IMR-90 (cell line): Measurements from ENCODE around the gene TRMT10A.

Experiments used
- BHLHE40 ChIP-seq: fragments of 150-350 bp; IDR thresholded peaks from 2 replicates; pipeline ENCODE4 v1.6.1; 2016; ENCODE audit warnings: mild to moderate bottlenecking, low read depth, low read length
- MAZ ChIP-seq: IDR thresholded peaks from 2 replicates; pipeline ENCODE4 v1.6.1; 2012; ENCODE audit warnings: low read depth, mild to moderate bottlenecking, low read length, improper control_type of control experiment, moderate library complexity, borderline replicate concordance
- MXI1 ChIP-seq: IDR thresholded peaks from 2 replicates; pipeline ENCODE4 v1.6.1; 2012; ENCODE audit warnings: low read depth, mild to moderate bottlenecking, low read length, moderate library complexity, borderline replicate concordance
- POLR2A ChIP-seq: IDR thresholded peaks from 2 replicates; pipeline ENCODE4 v1.6.1; 2012; ENCODE audit warnings: mild to moderate bottlenecking, low read depth, low read length
- RAD21 ChIP-seq: IDR thresholded peaks from 2 replicates; pipeline ENCODE4 v1.6.1; 2012; ENCODE audit warnings: low read length, improper control_type of control experiment
- RCOR1 ChIP-seq: IDR thresholded peaks from 2 replicates; pipeline ENCODE4 v1.6.1; 2012; ENCODE audit warnings: mild to moderate bottlenecking, low read length, improper control_type of control experiment; ENCODE audit not compliant: insufficient replicate concordance
- TF ChIP-seq, protein P1 (sequence below): fragments of 150-350 bp; IDR thresholded peaks from 2 replicates; pipeline ENCODE4 v1.6.1; 2016; ENCODE audit warnings: low read depth, mild to moderate bottlenecking, low read length, moderate library complexity, borderline replicate concordance
- TF ChIP-seq, protein P2 (sequence below): conservative IDR thresholded peaks from 2 replicates; pipeline ENCODE4 v1.5.1; 2012; ENCODE audit warnings: mild to moderate bottlenecking, low read depth, low read length, improper control_type of control experiment
- TF ChIP-seq, protein P3 (sequence below): fragments of 150-350 bp; IDR thresholded peaks from 2 replicates; pipeline ENCODE4 v1.6.1; 2017; ENCODE audit warnings: mild to moderate bottlenecking, antibody characterized with exemption, low read length, low read depth

DNA sequence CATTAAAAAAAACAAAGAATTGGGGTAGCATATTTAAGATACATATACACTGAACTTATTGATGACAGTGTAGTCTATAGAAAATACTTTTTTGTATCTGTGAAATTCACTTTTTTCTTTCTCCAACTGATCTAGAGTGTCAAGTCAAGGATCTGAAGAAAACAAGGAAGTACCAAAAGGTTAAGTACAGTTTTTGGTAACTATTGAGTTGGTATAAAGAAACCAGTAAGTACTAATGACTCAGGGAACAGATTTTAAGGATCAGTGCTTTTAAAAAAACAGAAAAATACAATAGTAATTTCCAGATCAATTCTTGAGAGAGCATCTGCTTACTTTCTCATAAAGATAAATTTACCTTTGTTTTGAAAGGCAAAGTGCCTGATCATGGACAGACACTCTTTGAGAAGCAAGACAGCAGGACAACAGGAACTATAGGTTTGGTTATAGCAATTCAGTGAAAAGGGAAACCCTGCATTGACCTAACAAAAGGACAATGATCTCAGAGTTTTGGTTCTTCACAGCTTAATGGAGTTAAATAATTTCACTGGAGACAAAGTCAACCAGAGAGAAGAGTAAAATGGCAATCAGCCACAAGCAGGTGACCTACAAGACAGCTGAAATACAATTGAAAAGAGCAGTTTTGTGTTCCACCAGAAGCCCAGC is 23.4 kb downstream of the TRMT10A start:
- TF ChIP-seq POLR2A (no peak), MXI1 (no peak), MAZ (no peak), BHLHE40 (no peak), RAD21 (no peak), RCOR1 (no peak)
- TF ChIP-seq, protein P1, sequence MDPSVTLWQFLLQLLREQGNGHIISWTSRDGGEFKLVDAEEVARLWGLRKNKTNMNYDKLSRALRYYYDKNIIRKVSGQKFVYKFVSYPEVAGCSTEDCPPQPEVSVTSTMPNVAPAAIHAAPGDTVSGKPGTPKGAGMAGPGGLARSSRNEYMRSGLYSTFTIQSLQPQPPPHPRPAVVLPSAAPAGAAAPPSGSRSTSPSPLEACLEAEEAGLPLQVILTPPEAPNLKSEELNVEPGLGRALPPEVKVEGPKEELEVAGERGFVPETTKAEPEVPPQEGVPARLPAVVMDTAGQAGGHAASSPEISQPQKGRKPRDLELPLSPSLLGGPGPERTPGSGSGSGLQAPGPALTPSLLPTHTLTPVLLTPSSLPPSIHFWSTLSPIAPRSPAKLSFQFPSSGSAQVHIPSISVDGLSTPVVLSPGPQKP = no peak
- TF ChIP-seq, protein P2, sequence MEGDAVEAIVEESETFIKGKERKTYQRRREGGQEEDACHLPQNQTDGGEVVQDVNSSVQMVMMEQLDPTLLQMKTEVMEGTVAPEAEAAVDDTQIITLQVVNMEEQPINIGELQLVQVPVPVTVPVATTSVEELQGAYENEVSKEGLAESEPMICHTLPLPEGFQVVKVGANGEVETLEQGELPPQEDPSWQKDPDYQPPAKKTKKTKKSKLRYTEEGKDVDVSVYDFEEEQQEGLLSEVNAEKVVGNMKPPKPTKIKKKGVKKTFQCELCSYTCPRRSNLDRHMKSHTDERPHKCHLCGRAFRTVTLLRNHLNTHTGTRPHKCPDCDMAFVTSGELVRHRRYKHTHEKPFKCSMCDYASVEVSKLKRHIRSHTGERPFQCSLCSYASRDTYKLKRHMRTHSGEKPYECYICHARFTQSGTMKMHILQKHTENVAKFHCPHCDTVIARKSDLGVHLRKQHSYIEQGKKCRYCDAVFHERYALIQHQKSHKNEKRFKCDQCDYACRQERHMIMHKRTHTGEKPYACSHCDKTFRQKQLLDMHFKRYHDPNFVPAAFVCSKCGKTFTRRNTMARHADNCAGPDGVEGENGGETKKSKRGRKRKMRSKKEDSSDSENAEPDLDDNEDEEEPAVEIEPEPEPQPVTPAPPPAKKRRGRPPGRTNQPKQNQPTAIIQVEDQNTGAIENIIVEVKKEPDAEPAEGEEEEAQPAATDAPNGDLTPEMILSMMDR = no peak
- TF ChIP-seq, protein P3, sequence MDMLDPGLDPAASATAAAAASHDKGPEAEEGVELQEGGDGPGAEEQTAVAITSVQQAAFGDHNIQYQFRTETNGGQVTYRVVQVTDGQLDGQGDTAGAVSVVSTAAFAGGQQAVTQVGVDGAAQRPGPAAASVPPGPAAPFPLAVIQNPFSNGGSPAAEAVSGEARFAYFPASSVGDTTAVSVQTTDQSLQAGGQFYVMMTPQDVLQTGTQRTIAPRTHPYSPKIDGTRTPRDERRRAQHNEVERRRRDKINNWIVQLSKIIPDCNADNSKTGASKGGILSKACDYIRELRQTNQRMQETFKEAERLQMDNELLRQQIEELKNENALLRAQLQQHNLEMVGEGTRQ = no peak
